H9 (cell line): Measurements from ENCODE around the gene KPNA1. TPM values are rescaled to one million over a fixed set of nuclear protein-coding genes. Genes with fewer than 3 reads are reported as not detected.

Experiments
- DNase-seq: peaks from one replicate; pipeline ENCODE4 v3.0.0-alpha.2; 2017
- H2AFZ ChIP-seq: one replicate; pipeline ENCODE4 v1.6.1; 2013; ENCODE audit warnings: mild to moderate bottlenecking, low read length, control low read depth, moderate library complexity
- H2AK5ac ChIP-seq: 2 replicates; pipeline ENCODE4 v1.6.1; 2013; ENCODE audit warnings: low read length, control low read depth, mixed read lengths; ENCODE audit not compliant: insufficient read length
- H2BK120ac ChIP-seq: one replicate; pipeline ENCODE4 v1.6.1; 2013; ENCODE audit warnings: low read depth, mild to moderate bottlenecking, low read length, control low read depth, inconsistent platforms; ENCODE audit not compliant: poor library complexity, severe bottlenecking
- H2BK12ac ChIP-seq: 2 replicates; pipeline ENCODE4 v1.6.1; 2013; ENCODE audit warnings: low read length, control low read depth, mixed read lengths, low read depth; ENCODE audit not compliant: insufficient read length
- H2BK15ac ChIP-seq: 2 replicates; pipeline ENCODE4 v1.6.1; 2013; ENCODE audit warnings: low read depth, low read length, control low read depth
- H2BK20ac ChIP-seq: one replicate; pipeline ENCODE4 v1.6.1; 2013; ENCODE audit warnings: low read depth, mild to moderate bottlenecking, low read length, control low read depth, inconsistent platforms; ENCODE audit not compliant: poor library complexity, severe bottlenecking
- H2BK5ac ChIP-seq: 2 replicates; pipeline ENCODE4 v1.6.1; 2013; ENCODE audit warnings: low read length, control low read depth, mixed read lengths; ENCODE audit not compliant: insufficient read length
- H3K14ac ChIP-seq: 2 replicates; pipeline ENCODE4 v1.6.1; 2013; ENCODE audit warnings: low read length, control low read depth; ENCODE audit not compliant: insufficient read depth
- H3K18ac ChIP-seq: 2 replicates; pipeline ENCODE4 v1.6.1; 2013; ENCODE audit warnings: low read depth, mild to moderate bottlenecking, mixed read lengths, low read length, control low read depth; ENCODE audit not compliant: insufficient read length
- H3K23ac ChIP-seq: 2 replicates; pipeline ENCODE4 v1.6.1; 2013; ENCODE audit warnings: low read length, control low read depth, mixed read lengths, low read depth; ENCODE audit not compliant: insufficient read length
- H3K23me2 ChIP-seq: 2 replicates; pipeline ENCODE4 v1.6.1; 2013; ENCODE audit warnings: low read depth, mild to moderate bottlenecking, mixed read lengths, low read length, control low read depth; ENCODE audit not compliant: insufficient read length, poor library complexity, severe bottlenecking
- H3K27ac ChIP-seq: 2 replicates; pipeline ENCODE4 v1.5.1; 2013; ENCODE audit warnings: low read length, control low read depth, mixed read lengths, low read depth; ENCODE audit not compliant: insufficient read length
- H3K27me3 ChIP-seq: 2 replicates; pipeline ENCODE4 v1.6.1; 2013; ENCODE audit warnings: low read length, control low read depth, inconsistent platforms; ENCODE audit not compliant: insufficient read depth
- H3K4ac ChIP-seq: 2 replicates; pipeline ENCODE4 v1.6.1; 2013; ENCODE audit warnings: low read depth, mild to moderate bottlenecking, control low read depth, inconsistent platforms, low read length, moderate library complexity
- H3K4me1 ChIP-seq: 2 replicates; pipeline ENCODE4 v1.6.1; 2013; ENCODE audit warnings: low read length, control low read depth, inconsistent platforms; ENCODE audit not compliant: insufficient read depth
- H3K4me2 ChIP-seq: 2 replicates; pipeline ENCODE4 v1.6.1; 2013; ENCODE audit warnings: low read length, control low read depth, mixed read lengths; ENCODE audit not compliant: insufficient read length, insufficient read depth
- H3K56ac ChIP-seq: 2 replicates; pipeline ENCODE4 v1.6.1; 2013; ENCODE audit warnings: low read depth, mild to moderate bottlenecking, mixed read lengths, low read length, control low read depth; ENCODE audit not compliant: insufficient read length
- H3K79me1 ChIP-seq: 2 replicates; pipeline ENCODE4 v1.6.1; 2013; ENCODE audit warnings: low read depth, mild to moderate bottlenecking, moderate library complexity, low read length, control low read depth, inconsistent platforms; ENCODE audit not compliant: insufficient read depth, poor library complexity, severe bottlenecking
- H3K79me2 ChIP-seq: 2 replicates; pipeline ENCODE4 v1.6.1; 2013; ENCODE audit warnings: low read length, control low read depth, inconsistent platforms; ENCODE audit not compliant: insufficient read depth
- H3K9ac ChIP-seq: 2 replicates; pipeline ENCODE4 v1.6.1; 2013; ENCODE audit warnings: low read length, control low read depth, mixed read lengths; ENCODE audit not compliant: insufficient read length; ENCODE audit errors: extremely low read depth
- H3K9me3 ChIP-seq: one replicate; pipeline ENCODE4 v1.6.1; 2013; ENCODE audit warnings: low read depth, low read length, inconsistent platforms; ENCODE audit not compliant: control insufficient read depth
- H3T11ph ChIP-seq: one replicate; pipeline ENCODE4 v1.6.1; 2013; ENCODE audit warnings: mild to moderate bottlenecking, low read length, control low read depth, inconsistent platforms
- H4K20me1 ChIP-seq: one replicate; pipeline ENCODE4 v1.6.1; 2013; ENCODE audit not compliant: control insufficient read depth, insufficient read length, insufficient read depth
- H4K5ac ChIP-seq: 2 replicates; pipeline ENCODE4 v1.6.1; 2013; ENCODE audit warnings: low read depth, mild to moderate bottlenecking, mixed read lengths, low read length, control low read depth; ENCODE audit not compliant: insufficient read length
- H4K8ac ChIP-seq: replicated peaks from 2 replicates; pipeline ENCODE4 v1.6.1; 2013; ENCODE audit warnings: low read length, control low read depth, mixed read lengths, low read depth; ENCODE audit not compliant: insufficient read length
- H4K91ac ChIP-seq: 2 replicates; pipeline ENCODE4 v1.6.1; 2013; ENCODE audit warnings: low read depth, mild to moderate bottlenecking, moderate library complexity, mixed read lengths, low read length, control low read depth; ENCODE audit not compliant: insufficient read length
- H3K27ac Mint-ChIP-seq, 3 experiments: 2 replicates in 2 of 3; 3 replicates in 1 of 3; pipeline ENCODE4 v1.8.0; 2020 to 2021; ENCODE audit warnings: mixed read lengths in 3 of 3, mild to moderate bottlenecking in 1 of 3, moderate library complexity in 1 of 3
- H3K27me3 Mint-ChIP-seq: 2 replicates; pipeline ENCODE4 v1.8.0; 2021; ENCODE audit warnings: low read depth, mild to moderate bottlenecking, moderate library complexity, mixed read lengths
- H3K36me3 Mint-ChIP-seq, 3 experiments: 2 replicates in 2 of 3; 3 replicates in 1 of 3; pipeline ENCODE4 v1.8.0; 2020 to 2021; ENCODE audit warnings: low read depth in 3 of 3, mixed read lengths in 3 of 3; ENCODE audit not compliant: insufficient read depth in 1 of 3
- H3K4me1 Mint-ChIP-seq, 2 experiments: 2 replicates each; pipeline ENCODE4 v1.8.0; 2020; ENCODE audit warnings: mixed read lengths in 2 of 2
- H3K4me3 Mint-ChIP-seq, 2 experiments: 2 replicates in 1 of 2; 3 replicates in 1 of 2; pipeline ENCODE4 v1.8.0; 2020 to 2021; ENCODE audit warnings: mild to moderate bottlenecking in 2 of 2, mixed read lengths in 2 of 2, moderate library complexity in 1 of 2
- H3K9me3 Mint-ChIP-seq, 2 experiments: 2 replicates in 1 of 2; 3 replicates in 1 of 2; pipeline ENCODE4 v1.8.0; 2020; ENCODE audit warnings: mild to moderate bottlenecking in 2 of 2, mixed read lengths in 2 of 2, moderate library complexity in 1 of 2
- CTCF ChIP-seq: fragments of 200-600 bp; sonication (generic); conservative IDR thresholded peaks from 3 replicates; pipeline ENCODE4 v1.8.0; 2021; ENCODE audit warnings: antibody characterized with exemption, mild to moderate bottlenecking
- total RNA-seq: library from RNA; stranded (reverse); gene quantifications from 2 replicates; pipeline ENCODE4 v1.2.1, GENCODE V29; 2021

Gene KPNA1
- total RNA-seq, 1 experiment from 2014 or later, result 71.7 TPM

- H3T11ph ChIP-seq, result no peak overlapping the region
- H4K8ac ChIP-seq, result no peak overlapping the region
- Mint-ChIP-seq H3K4me1 (peaks cover 0 to 8% of the 10 kb centered on the region in 2 experiments; a peak in 2 of 4 replicates), H3K27me3 (no peaks in the 10 kb centered on the region), H3K9me3 (no peaks in the 10 kb centered on the region), H3K27ac (no peak overlapping the region), H3K4me3 (no peak overlapping the region), H3K36me3 (peaks cover 0 to 10% (median 7%) of the 10 kb centered on the region in 3 experiments; a peak in 4 of 7 replicates)
- H3K18ac ChIP-seq, result no peak overlapping the region
- H2BK20ac ChIP-seq, result no peak overlapping the region
- no peak overlapping the region for H2AFZ ChIP-seq
- no peak overlapping the region for H3K9ac ChIP-seq
- no peak overlapping the region for H2BK120ac ChIP-seq
- H3K27ac ChIP-seq, result no peak overlapping the region
- H3K9me3 ChIP-seq, result no peaks in the 10 kb centered on the region
- no peak overlapping the region for H2BK5ac ChIP-seq
- no peaks in the 10 kb centered on the region for H3K27me3 ChIP-seq
- no peak overlapping the region for H2AK5ac ChIP-seq
- no peak overlapping the region for H3K23ac ChIP-seq
- no peak overlapping the region for H3K4ac ChIP-seq
- no peak overlapping the region for H3K56ac ChIP-seq
- H3K79me1 ChIP-seq, result no peaks in the 10 kb centered on the region
- H4K5ac ChIP-seq, result no peak overlapping the region
- no peak for DNase-seq
- no peak overlapping the region for H2BK12ac ChIP-seq
- H4K91ac ChIP-seq, result no peak overlapping the region
- H4K20me1 ChIP-seq, result no peaks in the 10 kb centered on the region
- no peak for TF ChIP-seq CTCF
- H3K79me2 ChIP-seq, result no peaks in the 10 kb centered on the region
- H3K23me2 ChIP-seq, result no peaks in the 10 kb centered on the region
- no peaks in the 10 kb centered on the region for H3K4me1 ChIP-seq
- no peak overlapping the region for H3K14ac ChIP-seq
- no peak overlapping the region for H2BK15ac ChIP-seq
- H3K4me2 ChIP-seq, result no peak overlapping the region
These were observed 118.2 kb downstream of the KPNA1 start for GRCh38 chr3:122396511-122396910.
